Tibial artery (tissue), 4 donors: ENCODE data around the gene UNC5A.

Source experiments
- DNase-seq, 2 donors: peaks; one replicate each; pipeline ENCODE4 v3.0.0-alpha.2; 2019
- H3K27ac ChIP-seq, 2 donors: fragments of 200-600 bp; sonication (generic) in 1 of 2; 1 replicate in 1 of 2; 2 replicates in 1 of 2; pipeline ENCODE4 v1.5.1; 2018 to 2019; ENCODE audit warnings: mild to moderate bottlenecking in 1 of 2
- H3K27me3 ChIP-seq, 2 donors: fragments of 200-600 bp; sonication (generic) in 1 of 2; one replicate each; pipeline versions ENCODE4 v1.5.1 to v1.6.0; 2016 to 2019
- H3K36me3 ChIP-seq, 3 donors: fragments of 200-600 bp; sonication (generic) in 2 of 3; one replicate each; pipeline ENCODE4 v1.5.1; 2016 to 2019; ENCODE audit warnings: mild to moderate bottlenecking in 2 of 3
- H3K4me1 ChIP-seq, 4 donors: fragments of 200-600 bp; sonication (generic) in 2 of 4; 1 replicate in 3 of 4; 2 replicates in 1 of 4; pipeline ENCODE4 v1.5.1; 2016 to 2019
- H3K4me3 ChIP-seq, 2 donors: fragments of 200-600 bp; sonication (generic) in 1 of 2; 1 replicate in 1 of 2; 2 replicates in 1 of 2; pipeline ENCODE4 v1.5.1; 2018 to 2019; ENCODE audit warnings: mild to moderate bottlenecking in 2 of 2
- H3K9me3 ChIP-seq, 3 donors: fragments of 200-600 bp; sonication (generic) in 1 of 3; one replicate each; pipeline ENCODE4 v1.5.1; 2016 to 2019
- CTCF ChIP-seq, 2 experiments: fragments of 200-600 bp in 1 of 2; fragments of 450-650 bp in 1 of 2; IDR thresholded peaks; one replicate each; pipeline ENCODE4 v1.5.1; 2017 to 2019; ENCODE audit warnings: antibody characterized with exemption in 2 of 2, mild to moderate bottlenecking in 1 of 2, moderate library complexity in 1 of 2
- intact Hi-C: fragments of 100-400 bp; cut with DNase I; formaldehyde crosslinking; loops from one replicate; pipeline ENCODE4 v1.15.0; 2023; ENCODE audit warnings: low total_unique reads

UNC5A gene

GRCh38 chr5:176799488-176799887 lies 10.9 kb upstream of the UNC5A start:
- no peak for DNase-seq
- H3K36me3 ChIP-seq, result no peaks in the 10 kb centered on the region
- intact Hi-C loops, result no loop called here
- H3K4me3 ChIP-seq, result no peak overlapping the region
- no peaks in the 10 kb centered on the region for H3K4me1 ChIP-seq
- H3K27me3 ChIP-seq, result peaks cover 0 to 66% of the 10 kb centered on the region in 2 donors
- H3K9me3 ChIP-seq, result no peaks in the 10 kb centered on the region
- H3K27ac ChIP-seq, result no peak overlapping the region
- no peak for TF ChIP-seq CTCF (IDR thresholded peaks at IDR 0.05)

- no peak for DNase-seq
- peaks cover 0 to 64% of the 10 kb centered on the region in 2 donors for H3K27me3 ChIP-seq
Measured at GRCh38 chr5:176800024-176800423, 10.3 kb upstream of the UNC5A start.

GRCh38 chr5:176802116-176802784 lies 8.1 kb upstream of the UNC5A start:
- no peak for DNase-seq
- Histone ChIP-seq H3K9me3 (no peaks in the 10 kb centered on the region), H3K4me3 (no peak overlapping the region), H3K27ac (no peak overlapping the region), H3K4me1 (no peaks in the 10 kb centered on the region), H3K36me3 (no peaks in the 10 kb centered on the region), H3K27me3 (peaks cover 0 to 48% of the 10 kb centered on the region in 2 donors)
- TF ChIP-seq CTCF (IDR thresholded peaks at IDR 0.05), result no peak
- intact Hi-C loops, result no loop called here

More at GRCh38 chr5:176800024-176800423, 10.3 kb upstream of the UNC5A start:
- Histone ChIP-seq H3K4me1 (no peaks in the 10 kb centered on the region), H3K4me3 (no peak overlapping the region), H3K36me3 (no peaks in the 10 kb centered on the region), H3K27ac (no peak overlapping the region), H3K9me3 (no peaks in the 10 kb centered on the region)
- intact Hi-C loops, result no loop called here
- no peak for TF ChIP-seq CTCF (IDR thresholded peaks at IDR 0.05)

GRCh38 chr5:176803068-176803942 lies 7.1 kb upstream of the UNC5A start:
- no peaks in the 10 kb centered on the region for H3K9me3 ChIP-seq
- DNase-seq, result no peak
- intact Hi-C loops, result no loop called here
- H3K36me3 ChIP-seq, result no peaks in the 10 kb centered on the region
- no peak for TF ChIP-seq CTCF (IDR thresholded peaks at IDR 0.05)
- H3K27me3 ChIP-seq, result peaks cover 0 to 42% of the 10 kb centered on the region in 2 donors
- no peaks in the 10 kb centered on the region for H3K4me1 ChIP-seq
- no peak overlapping the region for H3K27ac ChIP-seq
- H3K4me3 ChIP-seq, result no peak overlapping the region

GRCh38 chr5:176803943-176804498 lies 6.3 kb upstream of the UNC5A start:
- no peak for TF ChIP-seq CTCF (IDR thresholded peaks at IDR 0.05)
- DNase-seq, result no peak
- Histone ChIP-seq H3K4me1 (no peaks in the 10 kb centered on the region), H3K9me3 (no peaks in the 10 kb centered on the region), H3K4me3 (no peak overlapping the region), H3K36me3 (no peaks in the 10 kb centered on the region), H3K27me3 (peaks cover 0 to 41% of the 10 kb centered on the region in 2 donors), H3K27ac (no peak overlapping the region)
- intact Hi-C loops, result no loop called here
